ENCODE data around the gene NFATC1.

NFATC1 gene

DNA sequence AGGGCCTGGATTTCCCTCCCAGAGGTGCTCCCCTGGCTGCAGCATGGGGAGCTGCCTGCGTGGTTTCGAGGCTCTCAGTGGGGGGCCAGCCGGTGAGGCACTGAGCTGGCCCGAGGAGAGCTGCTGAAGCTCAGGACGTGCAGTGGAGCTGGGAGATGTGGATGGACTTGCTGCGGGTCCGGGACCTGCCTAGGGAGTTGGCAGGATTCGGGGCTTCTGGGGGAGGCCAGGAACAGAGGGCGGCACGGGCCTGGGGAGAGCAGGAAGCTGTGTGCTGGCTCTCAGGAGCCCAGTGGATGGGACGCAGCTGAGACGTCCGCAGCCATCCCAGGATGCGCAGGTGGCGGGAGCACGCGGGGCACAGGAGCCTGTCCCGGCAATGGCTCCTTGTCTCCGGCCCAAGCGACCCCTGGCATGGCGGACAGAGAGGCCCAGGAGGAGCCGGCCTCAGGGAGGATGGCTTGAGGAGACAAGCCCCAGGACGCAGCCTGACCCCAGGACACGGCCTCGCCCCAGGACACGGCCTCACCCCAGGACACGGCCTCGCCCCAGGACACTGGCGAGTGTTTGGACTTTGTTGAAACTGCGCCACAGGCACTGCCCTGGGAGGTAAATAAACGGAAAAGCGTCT, 116.1 kb downstream of the NFATC1 start:
- no peak for DNase-seq

DNA sequence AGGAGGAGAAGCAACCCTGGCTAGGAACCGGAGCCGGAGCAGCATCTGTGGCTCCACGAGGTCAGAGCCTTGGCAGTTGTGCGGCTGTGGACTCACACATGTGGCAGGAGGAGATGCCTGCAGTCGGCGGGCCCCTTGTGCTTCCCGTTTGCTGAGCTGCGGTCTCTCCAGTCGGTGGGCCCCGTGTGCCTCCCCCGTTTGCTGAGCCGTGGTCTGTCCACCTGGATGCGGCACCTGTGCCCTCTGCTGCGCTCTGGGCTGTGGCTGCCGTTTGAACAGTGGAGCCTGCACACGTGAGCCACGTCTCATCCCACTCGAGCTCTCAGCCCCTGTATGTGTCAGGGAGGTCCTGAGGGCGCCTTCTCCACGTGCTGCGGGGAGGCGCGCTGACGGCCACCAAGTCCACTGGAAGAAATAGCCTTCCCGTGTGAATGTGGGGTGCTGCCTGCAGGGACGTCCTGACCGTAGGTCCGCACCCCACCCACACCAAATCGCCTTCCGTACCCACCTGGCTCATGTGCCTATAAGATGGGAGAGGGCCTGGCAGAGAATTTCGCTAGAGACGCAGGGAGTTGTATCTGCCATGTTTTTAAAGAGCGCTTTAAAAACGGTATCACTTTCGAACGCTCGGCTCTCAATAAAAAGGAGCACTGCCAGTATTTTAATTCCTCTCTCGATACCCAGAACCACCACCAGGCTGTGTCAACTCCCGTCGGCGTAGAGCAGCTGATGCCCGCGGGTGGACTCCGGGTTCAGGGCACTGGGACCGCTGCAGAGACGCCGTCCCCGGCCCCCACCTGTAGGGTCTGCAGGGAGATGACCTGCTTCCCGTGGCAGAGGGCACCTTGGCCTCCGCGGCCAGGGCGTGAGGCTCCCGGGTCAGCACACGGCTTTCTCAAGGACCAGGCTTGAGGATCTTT, 117.0 kb downstream of the NFATC1 start:
- no peak for DNase-seq

DNA sequence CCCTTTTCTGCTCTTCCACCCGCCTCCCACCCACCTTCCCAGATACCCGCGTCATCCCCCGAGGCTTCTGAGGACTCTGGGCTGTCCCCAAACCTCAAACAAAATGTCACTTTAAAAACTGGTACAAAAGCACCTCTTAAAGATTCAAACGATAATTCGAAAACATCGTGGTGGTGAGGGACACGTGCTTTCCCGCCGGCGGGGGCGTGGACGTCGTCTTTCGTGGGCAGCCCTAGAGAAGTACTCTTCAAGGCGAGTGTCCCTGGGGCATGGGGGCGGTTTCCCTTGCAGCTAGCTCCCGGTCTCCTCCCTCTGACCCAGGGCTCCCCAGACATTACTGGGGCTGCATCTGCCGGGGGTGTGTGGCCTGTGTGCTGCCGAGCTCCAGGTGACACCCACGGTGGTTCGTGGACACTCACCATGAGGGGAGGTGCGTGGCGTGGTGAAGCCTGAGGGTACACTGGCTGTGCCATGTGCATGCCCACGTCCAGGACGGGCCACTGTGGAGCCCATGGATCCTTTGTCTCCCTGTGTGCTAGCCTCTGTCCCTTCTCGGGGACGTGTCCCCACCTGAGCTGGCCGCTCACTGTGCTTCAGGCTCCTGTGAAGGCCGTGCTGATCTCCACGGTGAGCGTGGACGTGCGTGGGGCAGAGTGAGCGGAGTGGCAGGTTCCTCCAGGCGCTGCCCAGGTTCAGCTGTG, 117.8 kb downstream of the NFATC1 start:
- no peak for DNase-seq

DNA sequence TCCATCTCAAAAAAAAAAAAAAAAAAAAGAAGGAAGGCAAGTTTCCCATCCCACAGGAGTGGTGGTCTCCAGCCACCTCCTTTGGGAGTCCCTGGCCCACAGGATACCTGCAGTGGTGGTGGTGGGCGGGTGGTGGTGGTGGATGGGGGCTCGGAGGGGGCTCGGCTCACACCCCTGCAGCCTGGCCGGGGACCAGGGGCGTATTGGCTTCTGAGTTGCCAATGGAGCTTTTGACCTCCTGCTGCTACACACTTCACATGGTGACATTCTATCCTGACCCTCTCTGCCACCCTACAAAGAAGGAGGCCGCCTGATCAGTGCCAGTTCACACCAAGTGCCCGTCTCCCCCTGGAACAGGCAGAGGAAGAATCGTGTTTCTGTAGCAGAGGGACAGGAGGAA, 119.6 kb downstream of the NFATC1 start:
- DNase-seq = no peak

DNA sequence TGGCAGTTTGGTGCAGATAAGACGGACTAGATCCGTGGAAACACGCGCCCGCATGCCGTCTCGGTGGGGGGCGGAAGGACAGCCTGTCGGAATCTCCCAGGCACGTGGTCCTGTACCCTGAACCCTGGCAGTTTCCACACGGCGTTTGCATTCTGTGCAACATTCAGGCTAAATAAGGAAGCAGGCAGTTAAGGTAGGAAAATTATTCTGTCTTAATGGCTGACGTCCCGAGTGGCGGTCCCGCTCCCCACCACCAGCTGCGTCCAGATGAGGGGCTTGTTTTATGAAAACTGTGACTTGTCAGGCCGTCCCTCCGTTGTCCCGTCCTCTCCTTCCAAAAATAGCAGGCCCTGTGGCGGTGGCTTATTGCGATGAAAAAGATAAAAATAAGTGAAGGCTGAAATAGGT, 120.2 kb downstream of the NFATC1 start:
- no peak for DNase-seq

DNA sequence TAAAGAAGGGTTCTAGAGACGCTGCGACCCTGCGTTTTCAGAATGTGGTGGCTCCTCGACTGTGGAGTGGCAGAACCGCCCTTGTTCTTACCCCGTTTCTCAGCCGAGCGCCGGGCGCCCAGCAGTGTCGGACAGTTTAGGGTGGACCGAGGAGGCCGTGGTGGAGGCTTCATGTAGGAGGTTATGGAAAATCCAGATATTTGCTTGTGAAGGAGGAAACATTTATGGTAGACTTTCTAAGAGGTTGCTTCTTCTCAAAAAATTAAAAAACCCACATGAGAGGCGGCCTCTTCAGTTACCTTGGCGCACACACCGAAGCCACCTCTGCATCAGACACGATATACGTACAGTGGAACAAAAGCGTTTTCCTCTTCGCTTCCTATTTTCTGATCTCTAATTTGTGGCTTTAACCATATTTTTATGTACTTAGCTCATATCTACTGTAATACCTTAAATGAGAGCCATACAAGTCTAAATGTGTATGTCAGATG, 120.8 kb downstream of the NFATC1 start:
- no peak for DNase-seq

DNA sequence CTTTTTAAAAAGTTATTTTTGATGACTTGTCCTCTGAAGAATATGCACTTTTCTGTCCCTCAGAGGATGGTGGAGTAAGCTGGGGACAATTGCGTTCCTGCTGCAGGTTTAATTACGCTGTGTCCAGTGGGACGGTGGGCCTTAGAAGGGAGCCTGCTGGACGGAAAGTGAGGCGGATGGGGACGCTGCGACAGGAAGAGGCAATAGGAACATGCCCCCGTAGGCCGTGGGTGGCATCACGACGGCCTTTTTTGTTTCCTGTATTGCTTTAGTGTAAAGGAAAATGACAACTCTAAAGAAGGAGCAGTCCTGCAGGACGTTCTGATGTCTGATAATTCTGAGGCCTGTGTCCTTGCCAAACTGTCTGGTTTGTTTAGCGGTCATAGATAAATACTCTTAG, 121.6 kb downstream of the NFATC1 start:
- no peak for DNase-seq

DNA sequence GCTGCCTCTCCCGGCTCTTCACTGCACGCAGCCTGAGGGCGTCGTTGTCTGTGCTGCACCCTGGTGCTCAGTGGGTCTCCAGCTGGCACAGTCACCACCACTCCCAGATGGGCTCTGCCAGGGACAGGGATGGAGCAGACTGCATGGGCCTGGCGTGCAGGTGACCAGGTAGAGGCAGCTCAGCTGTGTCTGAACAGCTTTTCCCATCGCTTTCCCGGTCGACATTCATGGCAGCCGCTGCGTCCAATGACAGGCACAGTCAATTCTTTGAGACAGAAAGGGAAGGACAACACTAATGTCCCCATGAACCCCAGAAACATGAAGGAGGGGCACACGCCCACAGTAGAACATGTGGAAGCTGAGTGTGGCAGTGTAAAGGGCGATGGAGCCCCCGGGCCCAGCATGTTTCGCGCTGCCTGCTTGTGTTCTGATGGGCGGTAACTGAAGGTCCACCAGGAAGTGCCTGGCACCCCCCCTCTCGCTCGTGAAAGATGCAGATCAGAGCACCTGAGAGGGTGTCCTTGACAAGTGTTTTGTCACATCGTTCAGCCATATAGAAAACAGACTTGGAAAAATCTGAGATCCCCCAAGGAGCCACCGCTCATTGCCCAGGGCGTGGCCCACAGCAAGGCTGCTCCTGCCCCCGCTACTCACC, 122.4 kb downstream of the NFATC1 start:
- DNase-seq = no peak

DNA sequence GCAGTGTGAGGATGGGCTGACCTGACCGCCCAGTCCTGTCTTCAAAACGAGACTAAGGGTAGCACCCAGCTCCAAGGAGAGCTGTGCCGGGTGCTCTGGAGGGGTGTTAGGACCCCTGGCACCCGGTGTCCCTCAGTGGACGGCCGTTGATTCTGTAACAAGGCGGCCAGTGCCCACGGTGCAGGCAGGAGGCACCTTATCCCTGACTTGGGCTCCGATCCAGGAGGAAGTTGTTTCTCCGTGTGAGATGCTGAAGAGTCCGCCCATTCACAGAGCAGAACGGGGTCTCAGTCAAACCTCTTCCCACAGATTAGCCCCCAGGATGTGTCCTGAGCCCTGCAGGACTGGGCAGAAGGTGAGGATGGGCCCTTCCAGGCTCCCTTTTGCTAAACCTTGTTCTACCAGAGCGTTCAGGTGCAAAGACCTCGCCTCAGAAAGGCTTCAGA, 123.0 kb downstream of the NFATC1 start:
- no peak for DNase-seq

DNA sequence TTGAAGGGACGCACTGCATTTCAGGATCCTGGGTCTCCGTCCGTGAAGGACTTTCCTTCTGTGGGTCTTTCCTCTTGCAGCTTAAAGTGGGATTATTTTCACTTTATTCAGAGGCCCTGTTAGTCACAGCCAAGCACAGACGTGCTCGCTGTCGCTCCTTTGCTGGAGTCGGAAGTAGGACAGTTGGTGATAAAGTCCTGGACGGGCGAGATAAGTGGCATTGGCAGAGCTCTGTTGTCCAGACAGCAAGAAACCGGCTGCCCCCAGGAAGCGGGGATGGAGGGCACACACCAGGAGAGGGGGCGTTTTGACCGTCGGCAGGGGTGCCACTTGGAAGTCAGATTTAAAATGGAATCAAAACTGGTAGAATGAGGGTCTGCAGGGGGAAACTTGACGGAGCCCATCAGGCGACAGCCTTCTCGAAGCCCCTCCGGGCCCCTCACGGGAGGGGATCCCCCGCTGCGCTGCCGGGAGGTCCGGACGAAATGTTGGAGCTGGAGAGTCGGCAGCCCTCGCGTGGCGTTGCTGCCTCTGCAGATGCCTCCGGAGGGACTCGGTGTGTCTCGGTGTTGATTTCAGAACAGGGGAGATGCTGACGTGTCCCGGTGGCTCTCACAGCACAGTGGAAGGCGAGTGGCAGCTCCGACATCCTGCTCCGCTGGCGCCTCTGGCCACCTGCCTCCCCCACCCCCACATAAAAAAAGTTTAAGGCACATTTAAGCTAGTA, 124.2 kb downstream of the NFATC1 start:
- no peak for DNase-seq

DNA sequence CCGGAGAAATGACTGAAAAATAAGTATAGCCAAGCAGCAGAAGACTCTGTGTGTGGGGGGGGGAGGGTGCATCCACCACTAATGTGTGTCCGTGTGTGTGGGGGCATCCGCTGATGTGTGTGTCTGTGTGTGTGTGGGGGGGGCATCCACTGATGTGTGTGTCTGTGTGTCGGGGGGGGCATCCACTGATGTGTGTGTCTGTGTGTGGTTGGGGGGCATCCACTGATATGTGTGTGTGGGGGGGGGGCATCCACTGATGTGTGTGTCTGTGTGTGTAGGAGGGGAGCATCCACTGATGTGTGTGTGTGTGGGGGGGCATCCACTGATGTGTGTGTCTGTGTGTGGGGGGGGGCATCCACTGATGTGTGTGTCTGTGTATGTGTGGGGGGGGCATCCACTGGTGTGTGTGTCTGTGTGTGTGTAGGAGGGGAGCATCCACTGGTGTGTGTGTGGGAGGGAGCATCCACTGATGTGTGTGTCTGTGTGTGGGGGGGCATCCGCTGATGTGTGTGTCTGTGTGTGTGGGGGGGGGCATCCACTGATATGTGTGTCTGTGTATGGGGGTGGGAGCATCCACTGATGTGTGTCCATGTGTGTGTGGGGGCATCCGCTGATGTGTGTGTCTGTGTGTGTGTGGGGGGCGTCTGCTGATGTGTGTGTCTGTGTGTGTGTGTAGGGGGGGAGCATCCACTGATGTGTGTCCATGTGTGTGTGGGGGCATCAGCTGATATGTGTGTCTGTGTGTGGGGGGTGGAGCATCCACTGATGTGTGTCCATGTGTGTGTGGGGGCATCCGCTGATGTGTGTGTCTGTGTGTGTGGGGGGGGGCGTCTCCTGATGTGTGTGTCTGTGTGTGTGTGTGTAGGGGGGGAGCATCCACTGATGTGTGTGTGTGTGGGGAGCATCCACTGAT, 125.0 kb downstream of the NFATC1 start:
- DNase-seq = no peak

DNA sequence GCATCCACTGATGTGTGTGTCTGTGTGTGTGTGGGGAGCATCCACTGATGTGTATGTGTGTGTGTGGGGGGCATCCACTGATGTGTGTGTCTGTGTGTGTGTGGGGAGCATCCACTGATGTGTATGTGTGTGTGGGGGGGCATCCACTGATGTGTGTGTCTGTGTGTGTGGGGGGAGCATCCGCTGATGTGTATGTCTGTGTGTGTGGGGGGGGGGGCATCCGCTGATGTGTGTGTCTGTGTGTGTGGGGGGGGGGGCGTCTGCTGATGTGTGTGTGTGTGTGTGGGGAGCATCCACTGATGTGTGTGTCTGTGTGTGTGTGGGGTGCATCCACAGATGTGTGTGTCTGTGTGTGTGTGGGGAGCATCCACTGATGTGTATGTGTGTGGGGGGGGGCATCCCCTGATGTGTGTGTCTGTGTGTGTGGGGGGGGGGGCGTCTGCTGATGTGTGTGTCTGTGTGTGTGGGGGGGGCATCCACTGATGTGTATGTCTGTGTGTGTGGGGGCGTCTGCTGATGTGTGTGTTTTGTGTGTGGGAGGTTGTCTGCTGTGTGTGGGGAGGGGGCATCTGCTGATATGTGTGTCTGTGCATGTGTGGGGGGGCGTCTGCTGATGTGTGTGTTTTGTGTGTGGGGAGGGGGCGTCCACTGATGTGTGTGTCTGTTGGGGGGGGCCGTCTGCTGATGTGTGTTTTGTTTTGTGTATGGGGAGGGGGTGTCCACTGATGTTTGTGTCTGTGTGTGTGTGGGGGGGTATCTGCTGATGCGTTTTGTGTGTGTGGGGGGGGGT, 125.9 kb downstream of the NFATC1 start:
- DNase-seq = no peak

DNA sequence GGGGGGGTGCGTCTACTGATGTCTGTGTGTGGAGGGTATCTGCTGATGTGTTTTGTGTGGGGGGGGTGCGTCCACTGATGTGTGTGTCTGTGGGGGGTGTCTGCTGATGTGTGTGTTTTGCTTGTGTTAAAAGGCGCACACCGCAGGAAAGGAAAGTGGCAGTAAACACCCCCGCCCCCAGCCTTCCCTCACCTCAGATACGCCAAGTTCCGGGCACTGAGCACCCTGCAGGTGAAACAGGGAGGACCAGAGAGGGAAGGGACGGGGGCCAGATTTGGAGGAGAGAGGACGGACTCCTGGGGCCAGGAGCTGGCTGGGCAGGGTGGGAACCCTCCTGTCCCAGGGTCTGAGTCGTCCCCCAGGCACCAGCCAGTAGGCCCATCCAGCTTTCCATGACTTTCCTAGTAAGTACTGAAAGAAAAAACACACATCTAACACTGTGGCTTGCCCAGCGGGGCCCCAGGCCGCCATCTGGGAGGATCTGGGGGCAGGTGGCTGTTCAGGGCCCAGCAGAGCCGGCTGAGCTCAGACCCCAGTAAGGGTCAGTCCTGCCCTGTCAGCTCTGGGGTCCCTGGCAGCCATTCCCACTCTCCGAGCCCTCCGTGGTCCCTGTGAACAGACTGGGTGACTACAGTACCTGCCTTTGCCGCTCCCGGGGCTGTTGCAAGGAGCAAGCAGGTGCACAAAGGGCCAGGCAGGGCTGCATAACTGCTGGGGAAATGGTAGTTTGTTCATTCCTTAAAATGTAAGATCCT, 126.9 kb downstream of the NFATC1 start:
- DNase-seq = no peak

DNA sequence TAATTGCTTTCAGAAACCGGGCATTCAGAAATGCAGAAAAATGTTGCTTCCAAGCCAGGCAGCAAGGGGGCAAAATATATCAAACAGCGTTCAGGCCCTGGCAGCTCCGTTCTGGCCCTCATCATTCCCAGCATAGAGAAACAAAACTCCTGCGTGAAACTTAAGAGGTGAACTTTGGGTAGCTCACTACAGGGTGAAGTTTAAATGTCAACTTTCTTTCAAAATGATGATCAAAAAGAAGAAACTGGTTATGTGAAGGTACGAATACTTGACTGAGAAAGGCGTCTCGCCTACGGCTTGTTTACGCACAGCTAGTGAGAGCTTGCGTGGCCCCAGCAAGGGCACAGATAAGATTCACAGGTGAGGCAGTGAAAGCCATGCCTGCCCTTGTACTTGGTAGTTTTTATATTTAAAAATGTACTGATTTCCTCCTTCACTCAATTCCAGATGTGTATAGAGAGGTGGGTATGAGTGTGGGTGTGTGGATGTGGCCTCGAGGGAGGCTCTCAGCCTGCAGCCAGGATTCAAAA, 127.5 kb downstream of the NFATC1 start:
- DNase-seq = no peak

DNA sequence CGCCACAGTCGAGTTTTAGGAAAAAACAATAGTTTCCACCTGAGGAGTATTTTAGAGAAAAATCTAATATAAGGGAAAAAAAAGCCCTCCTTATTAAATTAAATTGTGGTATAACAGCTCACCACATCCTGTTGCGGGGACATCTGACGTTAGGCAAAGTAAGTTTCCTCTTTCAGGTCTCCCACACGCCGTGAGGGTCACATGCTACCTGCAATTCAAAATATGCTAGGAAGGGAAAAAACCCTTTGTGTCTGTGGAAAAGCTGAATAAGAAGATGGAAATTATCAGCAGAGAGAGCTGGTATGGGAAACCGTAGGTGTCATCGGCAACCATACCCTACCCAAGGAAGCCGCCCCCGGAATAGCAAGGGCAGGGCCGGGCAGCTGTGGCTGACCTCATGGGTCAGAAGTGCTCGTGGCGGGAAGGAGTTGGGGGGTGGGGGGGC, 128.0 kb downstream of the NFATC1 start:
- DNase-seq = no peak

DNA sequence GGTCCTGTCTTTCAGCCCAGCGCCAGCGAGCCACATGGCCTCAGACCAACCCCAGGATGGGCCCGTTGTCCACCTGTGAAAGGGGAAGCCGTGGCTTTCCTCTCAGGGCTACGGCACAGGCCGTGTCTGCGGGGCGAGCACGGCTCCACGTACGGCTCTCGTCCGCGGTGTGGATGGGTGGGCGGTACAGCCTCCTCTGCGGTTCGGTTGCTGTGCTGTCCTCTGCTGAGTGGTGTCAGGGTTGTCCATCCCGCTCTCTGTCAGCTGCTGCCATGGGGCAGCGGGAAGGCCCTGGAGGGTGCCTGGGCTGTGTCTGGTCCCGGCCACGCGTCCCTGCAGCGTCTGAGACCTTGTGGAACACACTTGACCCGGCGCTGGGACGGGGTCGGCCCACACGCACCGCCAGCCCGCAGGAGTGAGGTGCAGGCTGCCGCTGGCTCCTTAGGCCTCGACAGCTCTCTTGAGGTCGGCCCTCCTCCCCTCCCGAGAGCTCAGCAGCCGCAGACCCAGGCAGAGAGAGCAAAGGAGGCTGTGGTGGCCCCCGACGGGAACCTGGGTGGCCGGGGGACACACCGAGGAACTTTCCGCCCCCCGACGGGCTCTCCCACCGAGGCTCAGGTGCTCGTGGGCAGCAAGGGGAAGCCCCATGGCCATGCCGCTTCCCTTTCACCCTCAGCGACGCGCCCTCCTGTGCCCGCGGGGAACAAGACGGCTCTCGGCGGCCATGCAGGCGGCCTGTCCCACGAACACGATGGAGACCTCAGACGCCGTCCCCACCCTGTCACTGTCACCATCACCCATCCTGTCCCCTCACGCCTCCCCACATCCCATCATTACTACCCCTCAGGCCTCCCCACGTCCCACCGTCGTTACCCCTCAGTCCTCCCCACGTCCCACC, 128.7 kb downstream of the NFATC1 start:
- no peak for DNase-seq

DNA sequence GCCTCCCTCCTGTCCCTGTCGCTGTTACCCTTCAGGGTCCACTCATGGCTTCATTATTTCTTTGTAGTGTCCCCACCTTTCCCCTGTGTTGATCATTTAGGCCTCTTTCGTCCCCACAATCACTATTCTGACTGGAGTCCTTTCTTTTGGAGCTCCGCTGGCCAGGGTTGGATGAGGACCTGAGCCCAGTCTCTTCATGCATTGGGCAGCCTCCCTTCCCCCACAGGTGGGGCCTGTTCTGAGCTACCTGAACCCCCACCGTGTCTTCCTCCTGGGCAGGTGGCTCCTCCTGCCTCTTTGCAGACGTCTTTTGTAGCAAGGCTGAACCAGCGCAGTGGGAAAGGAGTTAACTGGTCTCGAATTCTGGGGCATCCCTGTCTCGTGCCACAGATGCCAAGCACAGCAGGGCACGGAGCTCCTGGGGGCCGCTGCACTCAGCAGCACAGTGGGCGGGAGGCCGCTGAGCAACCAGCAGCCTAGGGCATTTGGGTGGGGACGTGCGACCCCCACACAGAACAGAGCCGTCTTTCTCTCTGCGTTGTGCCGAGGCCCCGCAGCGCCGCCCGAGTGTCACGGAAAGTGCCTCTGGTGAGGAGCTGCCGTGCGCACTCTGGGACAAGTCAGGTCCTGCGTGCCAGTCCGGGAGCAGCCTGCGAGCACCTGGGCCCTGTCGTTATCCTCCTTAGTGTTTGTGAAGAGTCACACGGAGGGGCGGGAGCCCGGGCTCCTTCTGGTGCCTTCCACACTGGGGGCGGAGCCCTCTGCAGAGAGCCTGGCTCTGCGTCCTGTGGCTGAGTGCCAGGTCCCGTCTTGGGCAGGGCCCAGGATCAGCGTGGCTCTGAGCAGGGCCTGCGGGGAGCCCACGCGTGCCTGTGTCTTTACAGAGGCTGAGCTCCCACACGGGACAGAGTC, 130.1 kb downstream of the NFATC1 start:
- DNase-seq = peak; percentile 17
